ENCODE results near the gene GHRH. TPM values are rescaled to one million over a fixed set of nuclear protein-coding genes. Genes with fewer than 3 reads are reported as not detected.

Gene GHRH
- polyA plus RNA-seq, 3 donors, result not detected

- DNase-seq (ENCODE audit: low read depth in 3 of 3, low spot score in 2 of 3), result no peak
Observed at GRCh38 chr20:37291724-37292126, 30.1 kb upstream of the GHRH start.

- no peak for DNase-seq (ENCODE audit: low read depth in 3 of 3, low spot score in 2 of 3)
Observed at GRCh38 chr20:37290158-37290810, 28.7 kb upstream of the GHRH start.

- DNase-seq (ENCODE audit: low read depth in 3 of 3, low spot score in 2 of 3), result no peak
Observed at GRCh38 chr20:37288091-37288490, 26.5 kb upstream of the GHRH start.

- no peak for DNase-seq (ENCODE audit: low read depth in 3 of 3, low spot score in 2 of 3)
Observed at GRCh38 chr20:37285664-37286374, 24.2 kb upstream of the GHRH start.

DNA sequence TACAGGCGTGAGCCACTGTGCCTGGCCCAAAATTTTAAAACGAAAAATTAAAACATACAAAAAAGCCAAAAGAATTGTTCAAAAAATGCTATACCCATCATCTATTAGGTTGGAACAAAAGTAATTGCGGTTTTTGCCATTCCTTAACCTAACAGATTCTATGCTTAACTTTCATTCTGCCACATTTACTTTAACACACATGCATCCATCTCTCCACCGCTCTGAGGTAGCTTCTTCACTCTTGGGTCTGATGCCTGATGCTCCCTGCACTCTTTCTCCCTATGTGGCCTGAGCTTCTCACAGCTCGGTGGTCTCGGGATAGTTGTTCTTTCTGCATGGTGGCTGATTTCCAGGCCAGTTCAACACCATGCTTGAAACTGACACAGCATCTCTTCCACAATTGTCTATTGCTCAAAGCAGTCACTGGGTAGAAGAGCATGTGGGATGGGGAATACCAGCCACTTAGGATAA is 23.1 kb upstream of the GHRH start:
- no peak for DNase-seq (ENCODE audit: low read depth in 3 of 3, low spot score in 2 of 3)

GRCh38 chr20:37283530-37284195 is 22.0 kb upstream of the GHRH start:
- DNase-seq (ENCODE audit: low read depth in 3 of 3, low spot score in 2 of 3), result no peak

GRCh38 chr20:37282556-37282955 is 20.9 kb upstream of the GHRH start:
- DNase-seq (ENCODE audit: low read depth in 3 of 3, low spot score in 2 of 3), result no peak

GRCh38 chr20:37280403-37280802 is 18.8 kb upstream of the GHRH start:
- no peak for DNase-seq (ENCODE audit: low read depth in 3 of 3, low spot score in 2 of 3)

DNA sequence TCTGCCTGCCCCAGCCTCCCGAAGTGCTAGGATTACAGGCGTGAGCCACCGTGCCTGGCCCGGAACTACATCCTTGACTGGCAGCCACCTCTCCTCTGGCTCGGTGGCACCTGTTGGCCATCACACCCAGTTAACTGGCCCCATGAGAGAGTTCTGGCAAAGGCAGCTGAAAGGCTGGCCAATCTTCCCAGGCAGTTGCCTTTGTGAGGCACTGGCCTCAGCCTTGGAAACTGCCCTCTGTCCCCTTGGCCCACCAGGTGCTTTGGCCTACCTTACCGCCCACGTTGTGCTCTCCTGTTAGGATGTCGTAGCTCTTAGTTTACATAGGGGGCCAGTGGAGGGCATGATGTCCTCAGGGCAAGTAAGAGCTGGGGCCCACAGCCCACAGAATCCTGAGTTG is 18.2 kb upstream of the GHRH start:
- DNase-seq (ENCODE audit: low read depth in 3 of 3, low spot score in 2 of 3), result no peak

DNA sequence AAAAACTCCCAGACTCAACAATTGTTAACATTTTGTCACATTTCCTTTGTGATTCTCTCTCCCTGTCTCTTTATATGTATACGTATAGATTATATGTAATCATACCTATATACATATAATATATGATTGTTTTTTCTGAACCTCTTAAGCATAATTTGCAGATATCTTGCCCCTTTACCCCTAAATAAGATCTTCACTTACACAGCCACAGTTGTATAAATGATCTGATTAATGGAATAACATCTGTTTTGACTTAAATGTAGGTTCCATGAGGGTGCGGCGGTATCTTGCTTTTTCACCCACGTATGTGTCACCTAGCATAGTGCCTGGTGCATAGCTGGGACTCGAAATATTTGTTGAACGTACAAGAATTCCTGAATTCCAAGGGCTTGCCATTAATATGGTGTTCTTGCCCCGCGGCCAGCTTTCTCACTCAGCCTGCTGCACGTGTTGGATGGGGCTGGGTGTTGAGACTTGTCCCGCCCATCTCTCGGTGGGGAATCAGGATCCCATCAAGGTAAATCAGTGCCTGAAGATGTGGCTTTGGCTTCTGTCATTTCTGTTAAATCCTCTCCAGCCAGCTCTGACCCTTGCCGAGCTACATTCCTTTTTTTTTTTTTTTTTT is 17.5 kb upstream of the GHRH start:
- DNase-seq (ENCODE audit: low read depth in 3 of 3, low spot score in 2 of 3), result no peak

GRCh38 chr20:37277253-37277593 is 15.6 kb upstream of the GHRH start:
- no peak for DNase-seq (ENCODE audit: low read depth in 3 of 3, low spot score in 2 of 3)

DNA sequence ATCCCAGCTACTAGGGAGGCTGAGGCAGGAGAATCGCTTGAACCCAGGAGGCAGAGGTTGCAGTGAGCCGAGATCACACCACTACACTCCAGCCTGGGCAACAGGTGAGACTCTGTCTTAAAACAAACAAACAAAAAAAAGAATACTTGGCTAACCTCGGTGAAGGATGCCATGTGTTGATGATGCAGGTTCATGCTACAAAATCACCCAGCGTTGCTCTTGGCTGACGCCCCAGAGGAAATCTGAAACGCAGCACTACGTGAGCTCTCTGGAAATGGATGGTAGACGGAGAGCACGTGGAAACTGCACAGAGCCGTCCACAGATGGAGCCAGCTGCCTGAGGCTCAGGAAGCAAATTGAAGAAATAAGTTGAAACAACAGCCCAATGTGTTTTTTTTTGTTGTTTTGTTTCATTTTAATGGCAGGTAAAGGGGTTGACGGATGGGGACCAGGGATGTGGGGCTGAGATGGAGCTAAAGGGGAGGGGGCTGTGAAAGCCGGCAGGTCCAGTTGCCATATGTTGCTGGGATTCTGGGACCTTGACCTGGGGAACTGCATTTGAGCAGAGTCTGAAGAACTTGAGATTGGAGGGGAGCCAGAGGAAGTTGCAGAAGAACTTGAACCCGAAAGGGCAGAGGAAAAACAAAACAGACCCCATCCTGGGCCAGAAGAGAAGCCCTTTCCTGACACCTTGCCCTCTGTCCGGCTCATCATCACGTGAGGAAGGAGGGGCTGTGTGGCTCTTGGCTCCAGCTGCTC is 15.1 kb upstream of the GHRH start:
- peak in 1 of 3 donors; percentile 68 for DNase-seq (ENCODE audit: low read depth in 3 of 3, low spot score in 2 of 3)

DNA sequence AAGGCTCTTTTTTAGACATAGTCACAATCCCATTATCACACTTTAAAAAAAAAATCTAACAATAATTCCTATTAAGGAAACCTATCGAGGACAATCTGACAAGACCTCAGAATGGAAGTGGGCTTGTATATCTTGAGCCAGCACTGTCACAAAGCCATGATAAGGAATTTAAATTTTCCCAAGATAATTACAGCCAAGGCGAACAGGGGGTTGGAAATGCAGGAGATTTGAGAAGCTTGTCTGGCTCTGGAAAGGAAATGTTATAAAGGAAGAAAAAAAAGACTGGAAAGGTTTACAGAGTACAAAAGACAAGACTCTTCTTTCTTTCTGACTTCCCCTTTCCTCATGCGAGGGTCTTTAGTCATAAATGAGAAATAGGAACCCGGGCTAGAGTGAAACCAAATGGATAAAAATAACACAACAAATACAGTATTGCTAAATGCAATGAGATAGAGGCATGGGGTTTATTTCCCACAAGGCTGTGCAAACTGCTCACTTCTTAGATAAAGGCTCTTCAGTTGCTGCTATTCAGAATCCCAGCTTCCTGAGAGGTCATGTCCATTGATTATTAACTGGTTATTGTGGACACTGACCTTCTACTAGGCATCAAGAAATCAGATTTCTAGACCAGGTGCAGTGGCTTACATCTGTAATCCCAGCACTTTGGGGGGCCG is 13.4 kb upstream of the GHRH start:
- DNase-seq (ENCODE audit: low read depth in 3 of 3, low spot score in 2 of 3), result no peak

DNA sequence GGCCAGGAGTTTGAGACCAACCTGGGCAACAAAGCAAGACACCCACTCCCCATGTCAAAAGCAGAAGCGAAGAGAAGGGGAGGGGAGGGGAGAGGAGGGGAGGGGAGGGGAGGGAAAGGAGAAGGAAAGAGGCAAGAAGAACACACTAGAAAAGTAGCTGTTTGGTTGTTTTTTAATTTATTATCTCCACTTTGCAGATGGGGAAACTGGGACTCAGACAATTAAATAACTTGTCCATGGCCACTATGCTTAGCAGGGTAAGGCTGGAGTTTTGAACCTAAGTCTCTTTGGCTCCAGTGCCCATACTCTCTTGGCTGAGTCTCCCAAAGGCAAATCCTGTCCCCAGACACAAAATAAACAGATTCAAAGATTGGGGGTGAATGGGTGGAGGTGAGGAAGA is 12.4 kb upstream of the GHRH start:
- DNase-seq (ENCODE audit: low read depth in 3 of 3, low spot score in 2 of 3), result no peak

GRCh38 chr20:37271421-37271768 is 9.8 kb upstream of the GHRH start:
- DNase-seq (ENCODE audit: low read depth in 3 of 3, low spot score in 2 of 3), result no peak

DNA sequence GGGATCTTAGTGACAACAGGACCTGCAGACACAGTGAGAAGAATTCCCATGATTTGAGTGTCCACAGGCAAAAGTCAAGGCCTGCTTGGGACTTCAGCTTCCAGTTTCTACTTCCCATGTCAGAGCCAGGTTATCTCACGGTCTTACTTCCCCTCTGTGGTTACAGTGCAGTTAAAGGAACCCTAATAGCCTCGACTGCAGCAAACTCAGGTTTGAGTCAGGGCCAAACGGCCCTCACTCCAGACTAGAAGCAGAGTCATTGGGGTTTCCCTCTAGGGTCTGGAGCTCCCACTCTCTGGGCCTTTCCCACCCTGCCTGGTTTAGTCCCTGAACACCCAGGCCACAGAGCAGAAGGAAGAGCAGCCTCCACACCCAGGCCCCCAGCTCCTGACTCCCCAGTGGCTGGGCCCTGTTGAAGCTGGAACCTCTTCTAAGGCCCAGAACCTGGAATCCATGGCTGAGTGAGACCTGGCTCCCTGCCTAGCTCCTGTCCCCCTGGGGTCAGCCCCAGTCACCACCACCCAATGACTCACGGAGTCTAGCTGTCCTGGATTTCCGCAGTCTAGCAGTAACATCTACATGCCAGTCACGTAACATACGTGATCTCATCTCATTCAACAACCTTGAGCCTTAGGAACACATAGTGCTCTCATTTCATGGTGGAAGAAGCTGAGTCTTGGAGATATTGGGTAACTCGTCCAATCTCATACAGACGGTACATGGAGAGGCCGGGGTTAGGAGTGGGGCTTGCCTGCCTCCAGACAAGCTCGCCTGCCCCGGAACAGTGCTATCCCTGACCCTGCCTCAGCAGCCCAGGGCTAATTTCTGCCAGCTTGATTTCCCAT is 9.2 kb upstream of the GHRH start:
- no peak for DNase-seq (ENCODE audit: low read depth in 3 of 3, low spot score in 2 of 3)

DNA sequence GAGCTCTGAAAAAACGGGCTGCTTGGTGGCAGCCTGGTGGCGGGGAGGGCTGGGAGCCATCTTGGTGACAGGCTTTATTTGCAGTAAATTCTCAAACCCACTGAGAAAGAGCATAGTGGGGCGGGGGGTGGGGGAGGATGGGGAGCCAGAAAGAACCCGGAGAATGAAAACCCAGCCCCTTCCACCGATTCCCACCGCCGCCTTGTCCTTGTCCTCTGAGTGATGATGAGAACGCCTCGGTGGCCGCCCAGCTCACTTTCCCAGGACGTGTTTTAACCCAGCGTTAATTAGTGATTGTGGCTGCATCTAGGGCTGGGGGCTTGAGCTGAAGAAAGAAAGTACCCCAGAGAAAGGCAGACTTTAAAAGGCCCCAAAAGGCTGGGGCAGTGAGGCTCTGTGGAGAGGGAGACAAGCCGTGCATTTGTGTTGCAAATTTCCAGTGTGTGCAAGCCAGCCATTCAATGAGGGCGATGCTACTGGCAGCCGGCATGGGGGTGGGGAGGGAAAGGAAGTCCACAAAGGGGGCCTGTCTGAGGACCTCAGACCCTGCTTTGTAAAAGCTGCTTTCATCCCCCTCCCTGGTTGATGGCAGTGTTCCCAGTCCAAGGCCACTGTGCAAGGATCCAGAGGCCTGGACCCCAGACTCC is 6.2 kb upstream of the GHRH start:
- DNase-seq (ENCODE audit: low read depth in 3 of 3, low spot score in 2 of 3), result no peak

GRCh38 chr20:37266940-37267666 is 5.5 kb upstream of the GHRH start:
- DNase-seq (ENCODE audit: low read depth in 3 of 3, low spot score in 2 of 3), result no peak

Measured in right renal cortex interstitium (tissue), 3 donors.